ENCODE data around the gene HCFC1.

HCFC1 gene

DNA sequence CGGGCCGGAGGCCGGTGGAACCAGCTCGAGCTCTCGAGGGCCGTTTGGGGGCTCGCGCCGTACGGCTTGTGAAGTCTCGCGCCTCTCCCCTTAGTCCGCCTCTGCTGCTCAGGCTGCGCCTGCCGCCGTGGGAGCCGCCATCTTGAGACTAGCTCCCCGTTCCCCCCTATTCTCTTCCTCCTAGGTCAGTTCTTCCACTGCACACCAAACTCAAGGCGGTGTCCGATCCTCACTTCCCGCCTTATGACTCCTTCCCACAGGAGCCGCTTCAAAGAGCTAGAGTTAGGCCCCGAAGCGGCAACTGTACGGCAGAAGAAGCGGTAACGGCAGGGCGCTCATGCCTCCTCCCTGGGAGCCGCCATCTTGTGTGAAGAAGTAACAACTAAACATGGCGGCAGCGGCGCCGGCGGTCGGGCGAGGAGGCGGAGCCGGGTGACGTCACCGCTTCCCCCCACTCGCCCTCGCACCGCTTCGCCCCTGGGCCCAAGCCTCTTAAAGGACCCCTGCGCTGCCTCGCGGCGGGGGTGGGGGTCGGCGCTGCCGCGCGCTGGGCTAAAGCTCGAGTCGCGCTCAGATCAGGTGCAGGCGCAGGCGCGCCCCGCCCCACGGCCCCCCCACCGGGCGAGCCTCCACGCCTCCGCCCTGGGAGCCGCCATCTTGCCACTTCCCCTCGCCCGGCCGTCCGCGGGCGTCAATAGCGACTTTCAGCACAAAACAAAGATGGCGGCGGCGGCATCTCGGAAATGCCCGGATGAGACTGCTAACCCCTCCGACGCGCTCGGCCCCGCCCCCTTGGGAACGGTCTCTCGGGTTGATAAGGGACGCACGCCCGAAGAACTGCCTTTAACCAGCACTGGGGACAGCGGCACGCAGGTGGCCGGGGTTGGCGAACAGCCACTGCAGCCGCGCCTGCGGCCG, at the start of gene HCFC1:
TSS of gene HCFC1 (minus strand) at position 369 of the 918 bp plus-strand sequence. CDS start 978 bp downstream, outside the sequence.
- DNase-seq: peak; percentile 94 to 97

DNA sequence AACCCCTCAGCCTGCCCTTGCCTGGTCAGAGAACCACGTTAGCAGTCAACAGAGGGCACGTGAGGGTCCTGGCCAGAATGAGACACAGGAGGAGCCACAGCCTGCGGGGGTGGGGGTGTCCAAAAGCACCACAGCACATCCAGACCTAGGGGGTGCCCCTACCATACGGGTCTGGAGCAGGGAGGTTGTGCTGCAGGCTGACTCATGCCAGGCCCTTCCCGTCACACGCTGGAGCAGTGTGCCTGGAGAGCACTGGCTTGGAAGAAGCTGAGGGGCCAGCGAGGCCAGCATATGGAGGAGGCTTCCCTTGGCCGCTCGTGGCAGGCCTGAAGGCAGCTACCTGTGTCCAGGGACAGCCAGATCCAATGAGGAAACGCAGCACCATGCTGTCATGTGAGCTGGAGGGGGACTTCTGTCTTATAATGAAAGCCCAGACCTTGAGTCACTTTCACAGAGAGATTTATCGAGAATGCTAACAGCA, 49.6 kb upstream of the HCFC1 start:
- DNase-seq: no peak

DNA sequence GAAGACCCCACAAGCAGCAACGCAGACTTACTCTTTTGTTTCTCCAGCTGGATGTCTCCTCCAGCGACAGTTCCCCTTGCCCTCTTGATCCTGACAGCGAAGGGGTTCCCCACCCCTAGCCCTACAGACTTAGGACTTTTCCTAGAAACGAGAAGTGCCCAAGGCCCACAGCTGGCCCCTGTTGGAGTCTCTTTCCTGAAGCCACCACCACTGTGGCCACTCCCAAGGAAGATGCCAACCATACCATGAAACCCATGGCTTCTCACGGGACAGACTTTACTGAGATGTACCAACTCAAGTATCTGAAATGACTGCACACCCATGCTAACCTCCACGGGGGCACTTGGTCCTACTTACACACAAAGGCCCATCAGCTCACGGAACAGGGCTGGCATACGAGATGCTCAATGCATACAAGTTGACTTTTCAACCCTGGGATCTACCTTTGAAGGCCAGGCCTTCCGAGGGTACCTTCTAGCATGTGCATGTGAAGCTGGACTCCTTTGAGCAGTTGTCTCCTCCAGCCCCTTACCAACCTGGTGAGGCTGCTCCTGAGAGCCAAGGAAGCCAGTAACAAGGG, 49.0 kb upstream of the HCFC1 start:
- no peak for DNase-seq

DNA sequence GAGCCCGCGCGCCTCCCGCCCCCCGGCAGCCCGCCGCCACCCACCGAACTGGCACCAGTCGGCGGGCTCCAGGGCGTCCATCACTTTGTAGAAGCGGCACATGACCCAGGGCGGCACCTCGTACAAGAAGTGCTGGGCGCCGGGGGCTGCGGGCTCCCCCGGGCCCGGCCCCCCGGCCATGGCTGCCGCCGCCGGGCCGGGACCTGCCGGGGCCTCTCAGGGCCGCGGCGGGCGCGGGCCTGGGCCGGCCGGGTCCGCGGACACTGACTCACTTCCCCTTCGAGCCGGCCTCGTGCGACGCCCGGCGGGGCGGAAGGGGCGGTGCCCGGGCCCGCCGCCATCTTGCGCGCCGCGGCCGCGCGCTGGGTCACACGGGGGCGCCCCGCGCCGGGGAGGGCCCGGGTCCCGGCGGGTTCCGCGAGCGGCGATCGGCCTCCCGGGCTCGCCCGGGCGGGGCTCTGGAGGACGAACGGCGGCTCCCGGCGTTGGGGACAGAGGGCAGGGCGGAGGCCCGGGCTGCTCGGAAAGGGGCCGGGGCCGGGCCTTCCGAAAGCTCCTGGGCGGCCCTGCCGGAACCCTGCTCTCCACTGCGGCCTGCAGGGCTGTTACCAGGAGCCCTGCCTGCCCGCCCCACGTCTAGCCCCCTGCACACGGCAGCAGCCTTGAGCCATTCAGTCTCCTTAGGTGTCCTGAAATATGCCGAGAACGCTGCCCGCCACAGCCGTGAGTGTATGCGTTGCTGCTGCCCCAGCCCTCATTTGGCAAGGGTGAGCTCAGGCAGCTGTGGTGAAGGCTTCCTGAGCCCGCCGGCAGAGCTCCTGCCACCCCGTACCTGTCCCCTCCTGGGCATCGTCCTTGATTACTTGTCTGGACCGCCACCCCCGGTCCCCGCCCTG, 48.3 kb upstream of the HCFC1 start, which contains the start of gene IRAK1:
TSS of gene IRAK1 (minus strand) at position 270 of the 896 bp plus-strand sequence. CDS start at position 180, 90 bp downstream.
- DNase-seq: peak in 1 of 2 experiments; percentile 56

DNA sequence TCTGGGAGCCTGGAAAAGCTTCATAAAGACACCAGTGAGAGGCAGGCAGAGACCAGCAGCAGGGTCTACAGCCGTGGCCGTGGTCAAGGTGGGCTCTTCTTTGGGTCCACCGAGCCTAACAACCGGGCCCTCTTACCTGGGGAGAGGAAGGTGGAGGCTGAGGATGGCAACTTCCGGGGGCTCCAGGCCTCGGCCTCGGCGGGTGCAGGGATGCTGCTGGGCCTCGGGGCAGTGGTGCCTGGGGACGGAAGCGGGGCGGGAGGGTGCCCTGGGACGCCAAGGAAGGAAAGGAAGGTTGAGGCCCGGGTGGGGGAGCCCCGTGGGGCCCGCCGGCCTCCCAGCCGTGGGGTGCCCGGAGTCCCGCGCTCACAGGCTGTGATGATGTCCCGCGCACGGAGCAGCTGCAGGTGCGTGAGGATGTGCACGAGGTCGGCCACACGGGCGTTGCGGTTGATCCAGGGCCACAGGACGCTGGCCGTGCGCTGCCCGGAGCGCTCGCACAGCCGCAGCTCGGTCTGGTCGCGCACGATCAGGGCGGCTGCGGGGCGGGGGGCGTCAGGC, 47.5 kb upstream of the HCFC1 start:
- DNase-seq: no peak

DNA sequence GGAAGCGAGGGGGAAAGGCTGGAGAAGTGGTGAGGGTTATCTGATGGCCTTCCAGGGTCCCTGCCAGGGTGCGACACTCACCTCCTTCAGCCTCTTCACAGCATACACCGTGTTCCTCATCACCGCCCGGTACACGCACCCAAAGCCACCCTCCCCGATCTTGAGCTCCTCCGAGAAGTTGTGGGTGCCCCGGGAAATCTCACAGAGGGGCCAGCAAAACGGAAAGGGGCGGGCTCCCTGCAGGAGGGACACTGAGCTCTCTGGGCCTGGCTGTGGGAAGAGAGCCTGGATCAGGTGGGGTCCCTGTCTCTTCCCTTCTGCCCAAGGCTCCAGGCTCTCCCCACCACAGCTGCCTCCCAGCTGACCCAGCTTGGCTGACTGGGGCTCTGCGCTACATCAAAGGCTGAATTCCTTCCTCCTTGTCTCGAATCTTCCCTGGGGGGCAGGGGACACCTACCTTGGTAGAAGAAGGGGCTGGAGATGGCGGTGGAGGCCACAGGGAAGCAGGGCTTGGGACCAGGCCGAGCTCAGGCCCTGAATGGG, 47.0 kb upstream of the HCFC1 start:
- DNase-seq: no peak

DNA sequence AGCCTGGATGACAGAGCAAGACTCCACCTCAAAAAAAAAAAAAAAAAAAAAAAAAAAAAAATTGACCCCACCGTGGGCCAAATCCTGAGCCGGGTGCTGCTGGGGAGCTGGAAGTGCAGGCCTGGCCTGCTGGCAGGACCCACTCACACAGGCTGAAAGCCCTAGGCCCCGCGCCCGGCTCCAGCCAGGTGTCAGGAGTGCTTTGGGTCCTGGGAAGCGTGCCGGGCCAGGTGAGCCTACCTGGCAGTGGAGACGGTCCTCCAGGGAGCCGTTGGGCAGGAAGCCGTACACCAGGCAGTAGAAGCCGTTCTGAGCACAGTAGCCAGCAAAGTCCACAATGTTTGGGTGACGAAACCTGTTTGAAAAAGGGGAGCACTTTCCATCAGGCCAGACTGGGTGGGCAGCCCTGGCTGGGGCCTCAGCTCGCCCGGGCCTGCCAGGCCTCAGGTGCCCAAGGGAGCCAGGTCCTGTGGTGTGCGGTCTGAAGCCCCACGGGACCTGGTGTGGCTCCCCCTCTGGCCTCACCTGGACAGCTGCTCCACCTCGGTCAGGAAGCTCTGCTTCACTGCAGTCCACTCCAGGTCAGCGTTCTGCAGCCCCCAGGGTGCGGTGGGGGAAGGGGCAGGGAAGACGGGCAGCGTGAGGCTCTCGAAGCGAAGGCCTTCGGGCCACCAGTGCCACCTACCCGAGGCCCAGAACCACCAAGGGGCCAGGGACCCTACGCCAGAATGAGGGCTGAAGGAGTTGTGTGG, 46.3 kb upstream of the HCFC1 start:
- DNase-seq: no peak

DNA sequence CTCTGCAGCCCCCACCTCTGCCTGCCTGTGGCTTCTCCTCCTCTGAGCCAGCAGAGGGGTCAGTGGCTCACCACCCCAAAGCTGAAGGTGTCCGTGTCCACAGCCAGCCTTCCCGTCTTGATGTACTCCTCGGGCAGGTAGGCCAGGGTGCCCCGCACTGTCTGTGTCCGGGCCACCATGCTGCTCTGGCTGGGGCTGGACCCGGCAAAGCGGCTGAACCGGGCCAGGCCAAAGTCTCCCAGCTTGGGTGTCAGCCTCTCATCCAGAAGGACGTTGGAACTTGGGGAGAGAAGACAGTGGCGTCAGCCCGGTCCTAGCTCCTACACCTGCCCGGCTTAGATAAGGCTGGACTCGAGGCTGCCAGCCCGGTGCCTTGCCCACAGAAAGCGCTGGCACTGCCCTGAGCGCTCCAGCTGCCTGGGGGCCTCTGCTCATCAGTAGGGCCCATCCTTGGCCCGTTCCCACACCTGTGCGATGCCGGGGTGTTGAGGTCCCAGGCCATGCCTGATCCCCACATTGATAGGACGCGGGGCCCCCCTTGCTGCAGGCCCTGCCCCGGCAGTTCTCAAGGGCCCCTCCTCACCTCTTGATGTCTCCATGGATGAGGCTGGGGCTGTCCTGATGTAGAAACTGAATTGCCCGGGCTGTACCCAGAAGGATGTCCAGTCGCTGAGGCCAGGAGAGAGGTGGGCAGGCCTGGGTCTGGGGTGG, 44.9 kb upstream of the HCFC1 start:
- DNase-seq: no peak

DNA sequence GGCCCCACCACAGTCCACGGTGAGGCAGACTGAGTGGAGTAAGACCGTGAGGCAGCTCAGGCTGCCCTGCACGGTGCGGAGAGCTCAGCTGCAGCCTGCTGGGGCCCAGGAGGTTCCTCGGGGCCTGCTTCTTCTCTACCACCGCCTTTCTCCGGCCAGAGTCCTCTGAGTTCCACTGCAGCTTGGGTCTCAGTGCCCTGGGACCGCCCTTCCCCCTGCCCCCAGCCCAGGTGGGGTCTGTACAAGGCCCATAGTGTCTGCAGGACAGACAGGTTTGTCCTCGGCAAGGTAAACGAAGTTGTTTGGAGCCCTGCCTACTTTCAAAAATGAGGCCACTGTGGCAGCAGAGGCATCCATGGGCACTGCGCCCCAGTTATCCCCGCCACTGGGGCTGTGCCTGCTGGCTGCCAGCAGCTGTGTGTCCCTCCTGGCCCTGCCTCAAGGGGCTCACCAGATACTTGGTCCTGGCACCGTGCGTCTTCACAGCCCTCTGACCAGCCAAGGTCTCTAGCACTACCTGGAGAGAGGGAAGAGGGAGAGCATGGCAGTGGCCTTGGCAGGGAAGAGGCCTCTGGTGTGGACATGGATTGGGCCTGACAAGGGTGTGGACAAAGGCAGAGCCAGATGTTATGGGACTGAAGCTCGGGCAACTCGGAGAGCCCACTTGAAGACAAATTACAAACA, 44.1 kb upstream of the HCFC1 start:
- no peak for DNase-seq

DNA sequence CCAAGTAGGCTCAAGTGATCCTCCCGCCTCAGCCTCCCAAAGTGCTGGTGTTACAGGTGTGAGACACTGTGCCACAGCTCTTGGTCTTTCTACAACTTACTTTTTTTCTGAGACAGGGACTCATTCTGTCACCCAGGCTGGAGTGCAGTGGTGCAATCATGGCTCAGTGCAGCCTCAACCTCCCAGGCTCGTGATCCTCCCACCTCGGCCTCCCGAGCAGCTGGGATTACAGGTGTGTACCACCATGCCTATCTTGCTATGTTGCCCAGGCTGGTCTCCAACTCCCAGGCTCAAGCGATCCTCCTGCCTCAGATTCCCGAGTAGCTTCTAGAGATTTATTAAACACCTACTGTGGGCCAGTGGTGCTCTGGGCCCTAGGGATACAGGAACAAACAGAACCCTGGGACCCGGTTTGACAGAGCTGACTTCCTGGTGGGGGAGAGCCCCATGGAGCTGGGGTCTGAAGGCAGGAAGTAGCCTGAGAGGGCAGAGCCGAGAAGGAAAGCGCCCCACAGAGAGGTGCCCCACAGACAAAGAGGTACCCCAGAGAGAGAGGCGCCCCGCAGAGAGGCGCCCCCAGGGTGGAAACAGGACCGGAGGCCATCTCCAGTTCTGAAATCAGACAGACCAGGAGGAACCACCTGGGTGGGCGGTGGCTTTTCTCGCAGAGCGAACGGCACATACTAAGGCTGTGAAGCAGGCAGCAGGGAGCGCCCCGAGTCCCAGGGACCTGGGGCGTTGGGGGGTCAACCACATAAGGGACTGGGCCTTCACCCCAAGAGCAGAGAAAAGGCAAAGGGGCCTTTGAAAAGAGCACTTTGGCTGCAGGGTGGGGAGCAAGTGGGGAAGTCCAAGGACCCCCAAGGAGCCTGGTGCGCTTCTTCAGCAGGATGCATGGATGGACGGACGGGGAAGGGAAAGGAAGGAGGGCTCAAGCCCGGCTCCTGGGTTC, 43.1 kb upstream of the HCFC1 start:
- no peak for DNase-seq

DNA sequence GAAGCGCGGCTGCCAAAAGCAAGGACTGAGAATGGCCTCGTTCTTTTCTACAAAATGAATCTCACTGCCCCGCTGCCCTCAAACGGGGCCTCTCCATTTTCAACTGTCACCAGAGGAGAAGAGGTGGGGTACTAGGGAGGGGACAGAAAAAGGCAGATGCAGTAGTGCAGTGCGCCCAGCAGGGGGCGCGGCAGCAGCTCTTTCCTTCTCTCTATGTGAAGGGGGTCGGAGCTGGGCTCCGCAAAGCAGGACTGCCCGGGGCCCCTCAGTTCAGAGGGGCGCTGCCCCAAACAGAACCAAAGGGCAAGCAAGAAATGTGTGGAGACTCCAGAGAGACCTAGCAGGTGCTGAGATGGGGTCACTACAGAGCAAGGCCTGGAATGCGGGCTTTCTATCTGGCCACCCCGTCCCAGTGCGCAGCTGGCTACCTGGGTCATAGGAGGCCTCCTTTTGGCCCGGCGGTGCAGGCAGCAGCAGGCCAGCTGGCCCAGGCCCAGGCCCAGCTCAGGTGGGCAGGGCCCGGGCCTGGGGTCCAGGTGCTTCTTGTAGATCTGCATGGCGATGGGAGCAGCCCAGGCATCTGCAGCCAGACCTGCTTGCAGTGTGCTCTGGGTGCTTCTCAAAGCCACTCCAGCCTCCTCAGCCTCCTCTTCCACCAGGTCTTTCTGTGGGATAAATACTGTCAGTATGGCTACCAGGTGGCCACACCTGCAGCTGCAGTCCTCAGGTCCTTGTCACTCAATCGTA, 42.2 kb upstream of the HCFC1 start:
- peak in 1 of 2 experiments; percentile 44 for DNase-seq

DNA sequence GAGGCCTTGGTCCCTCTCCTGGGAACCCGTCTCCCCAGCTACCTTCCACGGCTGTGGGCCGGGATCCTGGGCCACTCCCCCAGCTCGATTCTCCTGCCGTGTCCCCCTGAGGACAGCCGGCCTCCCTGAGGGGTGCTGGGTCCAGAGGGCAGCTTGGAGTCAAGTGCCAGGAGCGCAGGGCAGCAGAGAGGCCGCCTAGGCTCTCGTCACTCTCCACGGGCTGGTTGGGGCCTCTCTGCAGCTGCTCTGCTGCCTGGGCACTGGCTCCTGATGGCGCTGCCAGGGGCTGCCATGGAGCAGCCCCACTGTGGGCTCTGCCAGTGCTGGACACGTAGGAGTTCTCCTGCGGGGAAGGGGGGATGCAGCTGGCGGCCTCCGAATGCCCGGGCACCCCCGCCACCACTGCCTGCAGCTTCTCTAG, 41.4 kb upstream of the HCFC1 start:
- DNase-seq: no peak

DNA sequence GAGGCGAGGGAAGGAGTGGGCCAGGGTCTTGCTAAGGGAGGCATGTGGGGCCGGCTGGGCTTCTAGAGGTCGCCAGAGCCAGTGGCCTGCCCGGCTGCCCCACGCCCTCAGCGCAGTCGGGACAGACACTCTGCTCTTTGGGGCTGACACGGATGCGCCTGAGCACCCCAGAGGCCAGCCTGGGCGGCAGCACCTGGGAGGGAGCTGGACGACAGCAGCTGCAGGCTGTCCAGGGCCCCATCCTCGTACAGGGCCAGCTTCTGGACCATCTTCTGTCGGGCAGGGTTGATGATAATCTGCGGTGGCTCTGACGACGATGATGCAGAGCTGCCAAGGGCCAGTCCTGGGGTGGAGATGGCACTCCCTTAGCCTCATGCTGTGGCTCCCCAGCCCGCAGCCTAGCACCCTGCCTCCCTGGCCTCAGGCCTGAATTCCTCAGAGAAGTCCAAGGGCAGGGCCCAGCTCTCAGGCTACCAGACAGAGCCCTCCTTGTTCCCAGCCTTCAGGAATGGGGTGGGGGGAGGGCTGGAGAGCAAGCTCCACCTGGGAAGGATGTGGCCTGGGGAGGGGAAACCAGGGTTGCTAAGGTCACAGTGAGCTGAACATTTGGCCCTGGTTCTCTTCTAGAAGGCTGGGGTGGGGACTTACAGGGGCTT, 40.8 kb upstream of the HCFC1 start:
- DNase-seq: no peak

DNA sequence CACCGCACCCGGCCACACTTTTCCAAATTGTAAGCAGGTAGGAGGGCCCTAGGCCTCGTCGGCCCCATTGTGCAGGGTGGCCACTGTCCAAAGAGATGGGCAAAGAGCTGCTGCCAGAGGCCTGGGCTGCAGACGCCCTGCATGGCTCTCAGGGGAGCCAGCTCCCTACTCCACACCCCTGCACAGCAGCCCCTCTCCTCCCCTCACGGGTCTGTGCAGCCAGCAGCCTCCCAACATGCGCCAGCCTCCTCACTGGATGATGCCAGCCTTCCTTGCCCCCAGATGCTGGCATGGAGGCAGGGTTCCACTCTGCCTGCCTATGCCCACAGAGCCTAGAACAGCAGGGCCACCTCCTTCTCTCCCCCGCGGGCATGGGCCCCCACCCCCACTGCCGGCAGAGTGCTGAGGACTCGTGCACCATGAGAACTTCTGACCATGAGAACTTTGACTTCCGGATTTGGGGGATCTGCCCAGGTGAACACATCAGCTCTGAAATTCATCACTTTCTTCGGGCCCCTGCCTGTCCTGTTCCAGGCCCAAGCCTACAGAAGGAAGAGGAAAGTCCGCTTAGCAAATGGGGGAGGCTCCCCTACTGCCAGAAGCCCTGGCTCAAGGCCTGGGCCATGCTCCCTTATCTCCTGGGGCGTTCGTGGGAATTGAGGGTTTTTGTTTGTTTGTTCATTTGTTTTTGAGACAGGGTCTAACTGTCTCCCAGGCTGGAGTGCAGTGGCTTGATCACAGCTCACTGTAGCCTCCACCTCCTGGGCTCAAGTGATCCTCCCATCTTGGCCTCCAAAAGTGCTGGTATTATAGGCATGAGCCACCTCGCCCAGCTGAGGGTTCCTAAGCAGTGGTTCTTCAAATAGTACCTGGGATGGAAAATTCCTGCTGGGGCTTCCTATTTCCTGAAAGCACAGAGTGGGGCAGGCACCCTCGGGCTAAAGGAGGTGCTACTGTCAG, 40.0 kb upstream of the HCFC1 start:
- DNase-seq: no peak

DNA sequence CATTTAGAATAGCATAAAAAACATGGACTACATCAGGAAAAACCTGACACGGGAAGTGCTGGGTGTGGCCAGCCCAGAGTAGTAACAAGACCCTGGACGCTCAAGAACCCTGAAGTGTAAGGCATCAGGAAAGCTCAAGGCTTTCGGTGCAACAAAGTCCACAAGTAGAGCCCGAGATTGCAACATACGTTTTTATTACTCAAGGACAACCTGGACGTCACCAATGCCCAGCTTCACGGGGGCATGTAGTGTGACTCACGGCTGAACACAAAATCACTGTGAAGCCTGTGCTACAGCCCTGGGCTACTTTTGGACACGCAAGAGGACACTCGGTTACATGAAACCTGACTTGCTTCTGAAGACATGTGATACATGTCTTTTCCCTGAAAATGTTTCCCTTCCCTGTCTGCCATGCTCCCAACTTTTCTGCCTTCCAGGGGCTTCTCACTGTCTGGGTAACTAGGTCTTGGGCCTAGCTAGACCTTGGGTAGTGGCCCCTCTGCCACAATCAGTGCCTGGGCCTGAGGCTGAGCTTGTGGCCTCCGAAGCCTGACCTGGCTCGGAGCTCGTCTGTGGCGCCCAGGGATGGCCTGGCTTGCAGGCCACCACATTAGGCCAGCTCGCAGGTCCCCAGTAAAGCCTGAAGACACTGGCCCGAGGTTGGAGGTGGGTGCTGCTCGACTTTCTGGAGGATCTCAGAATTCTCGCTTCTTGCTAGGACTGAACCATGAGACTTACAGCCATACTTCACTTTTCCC, 38.9 kb upstream of the HCFC1 start:
- DNase-seq: no peak

DNA sequence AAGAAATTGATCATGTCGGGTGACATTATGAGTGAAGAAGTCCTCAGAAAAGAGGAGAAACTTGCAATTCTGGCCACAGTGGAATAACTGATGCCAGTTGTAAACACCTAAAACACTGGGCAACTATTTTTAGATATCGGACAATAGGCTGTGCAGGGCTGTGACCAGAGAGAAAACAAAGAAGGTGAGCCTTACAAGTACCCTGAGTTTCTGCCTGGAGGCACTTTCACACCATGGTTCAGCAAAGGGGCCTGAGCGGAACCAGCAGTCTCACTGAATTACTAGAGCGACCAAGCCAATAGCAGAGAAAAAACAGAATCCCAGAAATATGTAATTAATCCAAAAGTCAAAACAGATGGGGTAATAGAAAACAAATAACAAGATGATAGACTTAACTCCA, 36.9 kb upstream of the HCFC1 start:
- no peak for DNase-seq

Data from NCI-H524 (cell line).